ENCODE results near the gene RSL1D1.

Gene RSL1D1

GRCh38 chr16:11871193-11871592 lies 19.9 kb upstream of the RSL1D1 start:
- Histone ChIP-seq H3K79me2 (ENCODE audit: insufficient read depth, low read length) (no peaks in the 10 kb centered on the region), H3K4me3 (ENCODE audit: low read length, poor library complexity, severe bottlenecking) (no peak overlapping the region)

GRCh38 chr16:11870399-11870798 lies 19.1 kb upstream of the RSL1D1 start:
- no peaks in the 10 kb centered on the region for H3K27me3 ChIP-seq (ENCODE audit: insufficient read depth, low read length, poor library complexity, severe bottlenecking)
- no peak for TF ChIP-seq EZH2phosphoT487 (IDR thresholded peaks at IDR 0.05; ENCODE audit: borderline replicate concordance)
- TF ChIP-seq CTCF (conservative IDR thresholded peaks at IDR 0.05; ENCODE audit: low read length): no peak
- no peaks in the 10 kb centered on the region for H3K9me3 ChIP-seq (ENCODE audit: insufficient read depth, low read depth, low read length)
- peaks cover 36% of the 10 kb centered on the region; the same call in 1 of the 2 replicates for H3K36me3 ChIP-seq (ENCODE audit: insufficient read depth, low read length)
- no peaks in the 10 kb centered on the region for H3K79me2 ChIP-seq (ENCODE audit: insufficient read depth, low read length)
- no peak overlapping the region for H3K4me2 ChIP-seq (ENCODE audit: low read depth, low read length, poor library complexity, severe bottlenecking)
- H3K4me1 ChIP-seq (ENCODE audit: insufficient read depth, low read length, poor library complexity, severe bottlenecking): no peaks in the 10 kb centered on the region
- H4K20me1 ChIP-seq (ENCODE audit: insufficient read depth, low read length, poor library complexity, severe bottlenecking): no peaks in the 10 kb centered on the region
- no peaks in the 10 kb centered on the region for H3F3A ChIP-seq (ENCODE audit: low read depth)
- no peaks in the 10 kb centered on the region for H3K9me2 ChIP-seq (replicated peaks; ENCODE audit: low read depth, low read length)
- H2AFZ ChIP-seq (ENCODE audit: low read length): no peak overlapping the region
- H3K9ac ChIP-seq (ENCODE audit: low read depth, low read length, poor library complexity, severe bottlenecking): no peak overlapping the region
- no peak overlapping the region for H3K4me3 ChIP-seq (ENCODE audit: low read length, poor library complexity, severe bottlenecking)

More at GRCh38 chr16:11871193-11871592, 19.9 kb upstream of the RSL1D1 start:
- no peak overlapping the region for H3K4me2 ChIP-seq (ENCODE audit: low read depth, low read length, poor library complexity, severe bottlenecking)
- H3F3A ChIP-seq (ENCODE audit: low read depth): no peaks in the 10 kb centered on the region
- no peaks in the 10 kb centered on the region for H3K4me1 ChIP-seq (ENCODE audit: insufficient read depth, low read length, poor library complexity, severe bottlenecking)
- no peaks in the 10 kb centered on the region for H4K20me1 ChIP-seq (ENCODE audit: insufficient read depth, low read length, poor library complexity, severe bottlenecking)
- no peaks in the 10 kb centered on the region for H3K9me2 ChIP-seq (replicated peaks; ENCODE audit: low read depth, low read length)
- TF ChIP-seq EZH2phosphoT487 (IDR thresholded peaks at IDR 0.05; ENCODE audit: borderline replicate concordance) (no peak), CTCF (conservative IDR thresholded peaks at IDR 0.05; ENCODE audit: low read length) (no peak)
- H3K9ac ChIP-seq (ENCODE audit: low read depth, low read length, poor library complexity, severe bottlenecking): no peak overlapping the region
- peaks cover 44% of the 10 kb centered on the region; the same call in 1 of the 2 replicates for H3K36me3 ChIP-seq (ENCODE audit: insufficient read depth, low read length)
- H3K27me3 ChIP-seq (ENCODE audit: insufficient read depth, low read length, poor library complexity, severe bottlenecking): no peaks in the 10 kb centered on the region
- no peak overlapping the region for H2AFZ ChIP-seq (ENCODE audit: low read length)
- no peaks in the 10 kb centered on the region for H3K9me3 ChIP-seq (ENCODE audit: insufficient read depth, low read depth, low read length)

GRCh38 chr16:11869353-11870228 lies 18.2 kb upstream of the RSL1D1 start:
- H3F3A ChIP-seq (ENCODE audit: low read depth): no peaks in the 10 kb centered on the region
- TF ChIP-seq CTCF (conservative IDR thresholded peaks at IDR 0.05; ENCODE audit: low read length) (no peak), EZH2phosphoT487 (IDR thresholded peaks at IDR 0.05; ENCODE audit: borderline replicate concordance) (no peak)
- H2AFZ ChIP-seq (ENCODE audit: low read length): no peak overlapping the region

More at GRCh38 chr16:11869353-11870228, 18.2 kb upstream of the RSL1D1 start:
- H3K4me2 ChIP-seq (ENCODE audit: low read depth, low read length, poor library complexity, severe bottlenecking): no peak overlapping the region
- H3K36me3 ChIP-seq (ENCODE audit: insufficient read depth, low read length): peaks cover 31% of the 10 kb centered on the region; the same call in 1 of the 2 replicates
- no peaks in the 10 kb centered on the region for H3K27me3 ChIP-seq (ENCODE audit: insufficient read depth, low read length, poor library complexity, severe bottlenecking)
- H3K9ac ChIP-seq (ENCODE audit: low read depth, low read length, poor library complexity, severe bottlenecking): no peak overlapping the region
- no peaks in the 10 kb centered on the region for H3K79me2 ChIP-seq (ENCODE audit: insufficient read depth, low read length)
- H3K9me3 ChIP-seq (ENCODE audit: insufficient read depth, low read depth, low read length): no peaks in the 10 kb centered on the region
- no peaks in the 10 kb centered on the region for H4K20me1 ChIP-seq (ENCODE audit: insufficient read depth, low read length, poor library complexity, severe bottlenecking)
- H3K9me2 ChIP-seq (replicated peaks; ENCODE audit: low read depth, low read length): no peaks in the 10 kb centered on the region
- H3K4me3 ChIP-seq (ENCODE audit: low read length, poor library complexity, severe bottlenecking): no peak overlapping the region
- no peaks in the 10 kb centered on the region for H3K4me1 ChIP-seq (ENCODE audit: insufficient read depth, low read length, poor library complexity, severe bottlenecking)

Data from Loucy (cell line).